GM04503 (cell line): Measurements from ENCODE around the gene ZNF48.

ENCODE experiments used
- DNase-seq: peaks from one replicate; pipeline ENCODE4 v3.0.0-alpha.2; 2012; ENCODE audit warnings: low read depth

ZNF48 gene

GRCh38 chr16:30395155-30395991, at the start of gene ZNF48:
ZNF48 (plus strand) TSS chr16:30395420; CDS start chr16:30395795, 375 bp downstream.
- no peak for DNase-seq

GRCh38 chr16:30346286-30346685, 48.9 kb upstream of the ZNF48 start:
- DNase-seq = no peak

- no peak for DNase-seq
Observed at GRCh38 chr16:30348113-30348512, 47.1 kb upstream of the ZNF48 start.

- no peak for DNase-seq
Observed at GRCh38 chr16:30348929-30349328, 46.3 kb upstream of the ZNF48 start.

DNA sequence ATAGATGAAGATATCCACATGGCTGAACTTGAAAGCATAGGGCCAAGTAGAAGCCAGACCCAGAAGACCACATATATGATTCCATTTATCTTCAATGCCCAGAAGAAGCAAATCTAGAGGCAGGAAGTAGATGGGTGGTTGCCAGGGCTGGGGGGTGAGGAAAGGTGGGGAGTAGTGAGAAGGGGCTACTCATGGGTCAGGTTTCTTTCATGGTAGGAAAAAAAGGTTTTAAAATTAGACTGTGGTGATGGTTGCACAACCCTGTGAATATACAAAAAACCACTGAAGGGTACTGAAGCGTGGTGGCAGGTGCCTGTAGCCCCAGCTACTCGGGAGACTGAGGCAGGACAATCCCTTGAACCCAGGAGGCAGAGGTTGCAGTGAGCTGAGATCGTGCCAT, 45.5 kb upstream of the ZNF48 start:
- no peak for DNase-seq

DNA sequence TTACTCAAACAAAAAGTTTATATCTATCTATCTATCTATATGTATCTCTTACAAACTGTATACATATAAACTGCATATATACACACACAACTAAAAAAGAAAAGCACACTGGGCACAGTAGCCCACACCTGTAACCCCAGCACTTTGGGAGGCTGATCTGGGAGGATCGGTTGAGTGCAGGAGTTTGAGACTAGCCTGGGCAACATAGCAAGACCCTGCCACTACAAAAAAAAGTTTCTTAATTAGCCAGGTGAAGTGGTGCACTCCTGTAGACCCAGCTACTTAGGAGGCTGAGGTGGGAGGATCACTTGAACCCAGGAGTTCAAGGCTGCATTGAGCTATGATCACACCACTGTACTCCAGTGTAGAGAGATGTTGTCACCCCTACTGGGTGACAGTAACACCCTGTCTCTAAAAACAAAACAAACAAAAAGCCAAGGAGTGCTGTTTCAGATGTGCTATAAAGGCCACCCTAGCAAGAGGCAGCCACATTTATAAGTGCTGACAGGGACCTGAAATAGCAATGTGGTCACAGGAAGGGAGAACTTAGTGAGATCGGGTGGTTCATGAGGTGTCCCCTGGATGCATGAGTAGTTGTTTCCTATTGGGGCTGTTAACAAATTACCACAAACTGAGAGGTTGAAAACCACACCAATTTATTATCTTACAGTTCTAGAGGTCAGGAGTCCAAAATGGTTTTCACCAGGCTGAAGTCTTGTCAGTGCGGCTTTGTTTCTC, 44.9 kb upstream of the ZNF48 start:
- no peak for DNase-seq

- DNase-seq = no peak
Observed at GRCh38 chr16:30351001-30351441, 44.2 kb upstream of the ZNF48 start.

- peak; percentile 86 for DNase-seq
Observed at GRCh38 chr16:30351586-30352419, 43.4 kb upstream of the ZNF48 start.

GRCh38 chr16:30352488-30353401, 42.5 kb upstream of the ZNF48 start:
- no peak for DNase-seq

GRCh38 chr16:30353438-30354129, 41.6 kb upstream of the ZNF48 start:
- DNase-seq = no peak

- no peak for DNase-seq
Observed at GRCh38 chr16:30354423-30355143, 40.6 kb upstream of the ZNF48 start.

GRCh38 chr16:30355144-30355953, 39.9 kb upstream of the ZNF48 start, which contains the start of gene CD2BP2:
CD2BP2 (minus strand) TSS chr16:30355308; CDS start chr16:30354681, 627 bp downstream.
- DNase-seq = peak; percentile 99

- no peak for DNase-seq
Observed at GRCh38 chr16:30355954-30356308, 39.3 kb upstream of the ZNF48 start.

DNA sequence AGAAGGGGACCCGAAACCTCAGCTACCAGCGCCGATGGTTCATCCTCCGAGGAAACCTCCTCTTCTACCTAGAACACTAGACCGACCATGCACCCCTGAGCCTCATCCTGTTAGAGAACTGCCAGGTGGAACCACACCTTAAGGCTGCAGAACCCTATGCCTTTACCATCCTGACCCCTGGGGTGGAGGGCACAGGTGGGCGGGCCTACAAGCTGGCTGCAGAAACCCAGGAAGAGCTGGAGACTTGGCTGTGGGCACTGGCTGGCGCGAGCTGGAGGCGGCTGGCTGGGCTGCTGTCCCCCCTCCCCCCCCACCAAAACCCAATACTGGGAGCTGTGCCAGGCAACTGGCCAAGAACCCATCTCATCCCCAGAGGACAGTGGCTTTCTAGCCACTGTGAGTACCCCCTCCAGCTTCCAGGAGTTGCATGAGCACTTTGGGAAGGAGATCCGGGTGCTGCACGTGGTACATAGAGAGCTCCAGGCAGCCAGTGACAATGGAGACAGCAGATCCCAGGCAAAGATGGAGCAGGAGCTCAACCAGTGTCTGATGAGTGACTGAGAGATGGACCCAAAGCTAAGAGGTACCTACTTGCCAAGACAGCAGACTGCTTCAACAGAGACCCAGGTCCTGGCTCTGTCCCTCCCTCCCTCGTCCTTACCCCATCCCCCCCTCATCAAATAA, 38.7 kb upstream of the ZNF48 start:
- DNase-seq = no peak

- DNase-seq = no peak
Observed at GRCh38 chr16:30357085-30357714, 38.0 kb upstream of the ZNF48 start.

DNA sequence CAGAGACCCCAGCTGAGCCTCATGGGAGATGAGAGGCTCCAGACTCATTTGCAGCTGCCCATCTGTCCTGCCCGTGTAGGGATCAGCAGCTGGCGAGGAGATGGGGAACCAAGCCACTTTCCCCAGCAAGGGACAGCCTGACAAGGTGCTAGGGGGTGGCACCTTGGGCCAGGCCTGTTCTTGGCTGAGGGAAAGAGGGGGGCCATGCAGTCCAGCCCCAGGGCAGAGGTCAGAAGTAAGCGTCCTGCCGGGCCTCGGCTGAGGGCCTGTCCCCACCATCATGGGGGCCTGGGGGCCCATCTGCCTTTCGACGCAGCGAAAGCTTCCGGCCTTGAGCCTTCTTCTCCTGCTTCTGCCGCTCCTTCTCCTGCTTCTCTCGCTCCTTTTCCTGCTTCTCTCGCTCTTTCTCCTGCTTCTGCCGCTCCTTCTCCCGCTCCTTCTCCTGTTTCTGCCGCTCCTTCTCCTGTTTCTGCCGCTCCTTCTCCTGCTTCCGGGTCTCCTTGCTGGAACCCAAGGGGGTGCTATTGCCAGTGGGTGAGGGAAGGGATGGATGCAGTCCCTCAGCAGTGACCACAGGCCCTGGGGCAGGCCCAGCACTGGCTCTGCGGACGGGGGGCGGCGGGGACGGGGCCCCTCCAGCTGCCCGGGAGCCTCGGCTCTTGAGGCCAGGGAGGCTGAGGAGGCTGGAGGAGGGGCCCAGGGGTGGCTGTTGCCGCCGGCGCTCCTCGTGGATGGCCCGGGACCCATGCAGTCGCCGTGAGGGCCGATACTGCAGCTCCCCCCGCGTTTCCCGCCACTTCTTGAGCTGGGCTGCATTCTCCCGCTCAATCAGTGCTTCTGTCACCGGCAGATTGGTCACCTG, 37.3 kb upstream of the ZNF48 start:
- no peak for DNase-seq

DNA sequence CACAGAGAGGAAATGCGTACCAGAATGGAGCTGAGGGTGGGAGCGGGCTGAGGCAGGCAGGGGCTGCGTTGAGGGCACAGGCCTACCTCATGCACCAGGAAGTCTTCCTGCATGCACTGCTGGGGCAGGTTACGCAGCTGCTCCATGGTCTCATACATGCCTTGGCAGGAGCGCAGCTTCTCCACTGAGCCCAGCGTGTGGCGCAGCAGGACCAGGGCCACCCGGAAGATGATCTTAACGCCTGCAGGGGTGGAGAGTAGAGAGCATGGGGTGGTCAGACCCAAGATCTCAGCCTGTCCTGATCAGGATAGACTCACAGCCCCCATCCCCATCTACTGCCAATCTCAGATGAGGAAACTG, 36.7 kb upstream of the ZNF48 start:
- DNase-seq = no peak
